SK-N-SH (cell line): ENCODE data around the gene KPNB1. TPM values are rescaled to one million over a fixed set of nuclear protein-coding genes. Genes with fewer than 3 reads are reported as not detected.

Experiments
- CTCF ChIA-PET: fragments of 300-600, 350-600 bp; formaldehyde crosslinking; extraction: SDS; loops from one replicate; lab custom pipeline; 2021; lab: Yijun Ruan, JAX
- POLR2A ChIA-PET: fragments of 350-600 bp; sonication (Branson Sonifier 250); formaldehyde crosslinking; extraction: SDS; loops from one replicate; lab custom pipeline; 2020; ENCODE audit warnings: antibody characterized with exemption, inconsistent platforms; lab: Yijun Ruan, JAX
- DNase-seq: peaks from one replicate; pipeline ENCODE4 v3.0.0; 2012
- H2AFZ ChIP-seq: fragments of 200-600 bp; sonication (generic); 2 replicates; pipeline ENCODE4 v1.8.1; 2016; ENCODE audit warnings: antibody characterized with exemption, mild to moderate bottlenecking, low read depth
- H3F3A ChIP-seq: fragments of 200-600 bp; sonication (generic); replicated peaks from 2 replicates; pipeline ENCODE3; 2016; ENCODE audit warnings: antibody characterized with exemption, mild to moderate bottlenecking; ENCODE audit not compliant: insufficient read depth
- H3K27ac ChIP-seq, 2 experiments: fragments of 200-500 bp in 1 of 2; fragments of 200-600 bp in 1 of 2; sonication (Bioruptor generic) in 1 of 2; sonication (generic), shearing (Covaris generic) in 1 of 2; 2 replicates each; pipeline versions ENCODE4 v1.5.1 to v1.6.1; 2014 to 2016; ENCODE audit warnings: low read depth in 2 of 2, inconsistent platforms in 1 of 2, low read length in 1 of 2, mild to moderate bottlenecking in 1 of 2, mixed read lengths in 1 of 2
- H3K27me3 ChIP-seq: fragments of 200-600 bp; sonication (generic), shearing (Covaris generic); 2 replicates; pipeline ENCODE4 v1.6.1; 2016; ENCODE audit warnings: mixed run types; ENCODE audit not compliant: insufficient read depth
- H3K36me3 ChIP-seq, 2 experiments: fragments of 200-500 bp in 1 of 2; fragments of 200-600 bp in 1 of 2; sonication (Bioruptor generic) in 1 of 2; sonication (generic) in 1 of 2; replicated peaks in 1 of 2; 2 replicates each; pipeline versions ENCODE3 to v1.5.1; 2014 to 2016; ENCODE audit warnings: low read length in 1 of 2, mild to moderate bottlenecking in 1 of 2; ENCODE audit not compliant: insufficient read depth in 2 of 2, control insufficient read depth in 1 of 2
- H3K4me1 ChIP-seq, 2 experiments: fragments of 200-500 bp in 1 of 2; fragments of 200-600 bp in 1 of 2; sonication (Bioruptor generic) in 1 of 2; sonication (generic), shearing (Covaris generic) in 1 of 2; 2 replicates each; pipeline versions ENCODE4 v1.5.1 to v1.6.1; 2014 to 2016; ENCODE audit warnings: low read depth in 1 of 2, low read length in 1 of 2, mixed run types in 1 of 2; ENCODE audit not compliant: insufficient read depth in 2 of 2, control insufficient read depth in 1 of 2
- H3K4me2 ChIP-seq: fragments of 200-600 bp; sonication (generic), shearing (Covaris generic); 2 replicates; pipeline ENCODE4 v1.6.1; 2017; ENCODE audit warnings: mixed run types
- H3K4me3 ChIP-seq, 2 experiments: fragments of 200-500 bp in 1 of 2; fragments of 200-600 bp in 1 of 2; sonication (Bioruptor generic) in 1 of 2; sonication (generic), shearing (Covaris generic) in 1 of 2; 2 replicates each; pipeline versions ENCODE4 v1.5.1 to v1.8.1; 2014 to 2016; ENCODE audit warnings: low read depth in 2 of 2, inconsistent platforms in 1 of 2, low read length in 1 of 2, mild to moderate bottlenecking in 1 of 2, mixed read lengths in 1 of 2, moderate library complexity in 1 of 2
- H3K79me2 ChIP-seq: fragments of 200-600 bp; sonication (generic); 2 replicates; pipeline ENCODE4 v1.8.1; 2017; ENCODE audit warnings: mild to moderate bottlenecking; ENCODE audit not compliant: insufficient read depth
- H3K9ac ChIP-seq: fragments of 200-600 bp; sonication (generic); 2 replicates; pipeline ENCODE4 v1.6.1; 2017; ENCODE audit warnings: mixed run types
- H3K9me2 ChIP-seq: fragments of 200-600 bp; sonication (generic); 2 replicates; pipeline ENCODE4 v1.6.1; 2017; ENCODE audit warnings: mixed run types
- H3K9me3 ChIP-seq: fragments of 200-600 bp; sonication (generic); 2 replicates; pipeline ENCODE4 v1.6.1; 2017; ENCODE audit warnings: mixed run types, mild to moderate bottlenecking, moderate library complexity
- H4K20me1 ChIP-seq: fragments of 200-600 bp; sonication (generic); 2 replicates; pipeline ENCODE4 v1.6.1; 2017; ENCODE audit warnings: mild to moderate bottlenecking, mixed run types; ENCODE audit not compliant: insufficient read depth
- CHD2 ChIP-seq: fragments of 150-350 bp; IDR thresholded peaks from 2 replicates; pipeline ENCODE4 v1.6.1; 2018; ENCODE audit warnings: low read length; ENCODE audit not compliant: partially characterized antibody
- ELF1 ChIP-seq: IDR thresholded peaks from 2 replicates; pipeline ENCODE4 v1.4.0; 2012
- EP300 ChIP-seq, 2 experiments: IDR thresholded peaks; 2 replicates each; pipeline versions ENCODE4 v1.4.0 to v1.6.1; 2012; ENCODE audit warnings: borderline replicate concordance in 1 of 2, low read depth in 1 of 2, low read length in 1 of 2
- EZH2phosphoT487 ChIP-seq: fragments of 200-600 bp; sonication (generic); IDR thresholded peaks from 2 replicates; pipeline ENCODE4 v1.6.1; 2017; ENCODE audit warnings: low read depth, mixed run types, mild to moderate bottlenecking, antibody characterized with exemption, moderate library complexity, borderline replicate concordance
- FOSL2 ChIP-seq: IDR thresholded peaks from 2 replicates; pipeline ENCODE4 v1.4.0; 2012; ENCODE audit warnings: low read depth, mild to moderate bottlenecking, moderate library complexity, borderline replicate concordance
- GABPA ChIP-seq: IDR thresholded peaks from 2 replicates; pipeline ENCODE4 v1.4.0; 2012; ENCODE audit warnings: low read depth, mild to moderate bottlenecking
- IRF3 ChIP-seq: fragments of 150-350 bp; IDR thresholded peaks from 2 replicates; pipeline ENCODE4 v1.6.1; 2016; ENCODE audit warnings: mild to moderate bottlenecking, low read depth, low read length
- JUND ChIP-seq: IDR thresholded peaks from 2 replicates; pipeline ENCODE4 v1.4.0; 2012
- MEF2A ChIP-seq: IDR thresholded peaks from 2 replicates; pipeline ENCODE4 v1.4.0; 2012; ENCODE audit warnings: low read depth, borderline replicate concordance
- NRF1 ChIP-seq: IDR thresholded peaks from 2 replicates; pipeline ENCODE4 v1.6.1; 2012; ENCODE audit warnings: low read depth, mild to moderate bottlenecking, low read length
- PBX3 ChIP-seq: IDR thresholded peaks from 2 replicates; pipeline ENCODE4; 2012
- RFX5 ChIP-seq: IDR thresholded peaks from 2 replicates; pipeline ENCODE4 v1.6.1; 2012; ENCODE audit warnings: mild to moderate bottlenecking, improper control_type of control experiment, low read length
- RXRA ChIP-seq: IDR thresholded peaks from 2 replicates; pipeline ENCODE4 v1.4.0; 2012; ENCODE audit warnings: low read depth, mild to moderate bottlenecking, borderline replicate concordance
- TAF1 ChIP-seq: IDR thresholded peaks from 2 replicates; pipeline ENCODE4 v1.6.1; 2012; ENCODE audit warnings: low read depth, mild to moderate bottlenecking, low read length, moderate library complexity, borderline replicate concordance
- TCF12 ChIP-seq: IDR thresholded peaks from 2 replicates; pipeline ENCODE4 v1.4.0; 2012
- USF1 ChIP-seq: IDR thresholded peaks from 2 replicates; pipeline ENCODE4 v1.4.0; 2012; ENCODE audit warnings: low read depth, borderline replicate concordance
- YY1 ChIP-seq: IDR thresholded peaks from 2 replicates; pipeline ENCODE4 v1.4.0; 2012; ENCODE audit warnings: low read depth, mild to moderate bottlenecking
- WGBS: methylation state at CpG from one replicate; pipeline ENCODE4 v1.1.6; 2017; ENCODE audit warnings: low lambda C conversion rate; 5-methylcytosine and 5-hydroxymethylcytosine counted together
- polyA plus RNA-seq, 3 experiments: library from polyadenylated mRNA; depleted of rRNA; stranded (reverse); fragments of >200 nt; gene quantifications; 2 replicates each; pipeline ENCODE4 v1.2.3, GENCODE V29; 2012
- TF ChIP-seq, protein P1 (sequence below): IDR thresholded peaks from 2 replicates; pipeline ENCODE4 v1.4.0; 2012; ENCODE audit warnings: low read depth, borderline replicate concordance
- TF ChIP-seq, protein P2 (sequence below): IDR thresholded peaks from 2 replicates; pipeline ENCODE4 v1.6.1; 2012; ENCODE audit warnings: mild to moderate bottlenecking, low read depth, low read length, moderate library complexity

Gene KPNB1
- polyA plus RNA-seq, 1 of the 3 experiments (the other 2 are of a cell fraction) = 89.5 TPM

DNA sequence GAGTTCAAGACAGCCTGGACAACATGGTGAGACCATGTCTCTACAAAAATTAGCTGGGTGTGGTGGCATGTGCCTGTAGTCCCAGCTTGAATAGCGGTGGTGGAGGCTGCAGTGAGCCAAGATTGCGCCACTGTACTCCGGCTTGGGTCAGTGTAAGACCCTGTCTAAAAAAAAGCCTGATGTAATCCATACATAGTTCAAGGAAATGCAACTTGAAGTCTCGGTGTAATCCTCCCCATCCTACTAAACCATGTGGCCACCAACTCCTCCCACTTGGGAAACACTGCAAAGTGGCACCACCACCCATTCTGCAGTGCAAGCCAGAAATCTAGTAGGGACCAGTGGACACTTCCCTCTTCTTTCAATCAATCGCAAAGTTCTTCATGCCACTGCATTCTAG is 5.4 kb upstream of the KPNB1 start:
- Histone ChIP-seq H3K4me2 (no peak overlapping the region), H3K27me3 (no peaks in the 10 kb centered on the region), H3K79me2 (peaks cover 13% of the 10 kb centered on the region; the same call in 1 of the 2 replicates), H3K9me2 (no peaks in the 10 kb centered on the region), H3K4me3 (no peak overlapping the region), H4K20me1 (no peaks in the 10 kb centered on the region), H3K9ac (no peak overlapping the region), H3K27ac (no peak overlapping the region), H3K4me1 (peaks cover 0 to 4% of the 10 kb centered on the region in 2 experiments; a peak in 1 of 4 replicates), H3K9me3 (no peaks in the 10 kb centered on the region), H2AFZ (no peak overlapping the region), H3F3A (peaks cover 9% of the 10 kb centered on the region), H3K36me3 (no peaks in the 10 kb centered on the region)
- TF ChIP-seq RXRA (no peak), MEF2A (no peak), IRF3 (no peak), TCF12 (no peak), YY1 (no peak), EP300 (IDR thresholded peaks at IDR 0.05; ENCODE audit: borderline replicate concordance in 1 of 2, low read depth in 1 of 2, low read length in 1 of 2) (no peak), CHD2 (no peak), NRF1 (no peak), GABPA (no peak), EZH2phosphoT487 (no peak), ELF1 (no peak), JUND (no peak), FOSL2 (no peak), PBX3 (no peak), RFX5 (no peak), TAF1 (no peak), USF1 (no peak)
- TF ChIP-seq, protein P1, sequence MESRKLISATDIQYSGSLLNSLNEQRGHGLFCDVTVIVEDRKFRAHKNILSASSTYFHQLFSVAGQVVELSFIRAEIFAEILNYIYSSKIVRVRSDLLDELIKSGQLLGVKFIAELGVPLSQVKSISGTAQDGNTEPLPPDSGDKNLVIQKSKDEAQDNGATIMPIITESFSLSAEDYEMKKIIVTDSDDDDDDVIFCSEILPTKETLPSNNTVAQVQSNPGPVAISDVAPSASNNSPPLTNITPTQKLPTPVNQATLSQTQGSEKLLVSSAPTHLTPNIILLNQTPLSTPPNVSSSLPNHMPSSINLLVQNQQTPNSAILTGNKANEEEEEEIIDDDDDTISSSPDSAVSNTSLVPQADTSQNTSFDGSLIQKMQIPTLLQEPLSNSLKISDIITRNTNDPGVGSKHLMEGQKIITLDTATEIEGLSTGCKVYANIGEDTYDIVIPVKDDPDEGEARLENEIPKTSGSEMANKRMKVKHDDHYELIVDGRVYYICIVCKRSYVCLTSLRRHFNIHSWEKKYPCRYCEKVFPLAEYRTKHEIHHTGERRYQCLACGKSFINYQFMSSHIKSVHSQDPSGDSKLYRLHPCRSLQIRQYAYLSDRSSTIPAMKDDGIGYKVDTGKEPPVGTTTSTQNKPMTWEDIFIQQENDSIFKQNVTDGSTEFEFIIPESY = no peak
- TF ChIP-seq, protein P2, sequence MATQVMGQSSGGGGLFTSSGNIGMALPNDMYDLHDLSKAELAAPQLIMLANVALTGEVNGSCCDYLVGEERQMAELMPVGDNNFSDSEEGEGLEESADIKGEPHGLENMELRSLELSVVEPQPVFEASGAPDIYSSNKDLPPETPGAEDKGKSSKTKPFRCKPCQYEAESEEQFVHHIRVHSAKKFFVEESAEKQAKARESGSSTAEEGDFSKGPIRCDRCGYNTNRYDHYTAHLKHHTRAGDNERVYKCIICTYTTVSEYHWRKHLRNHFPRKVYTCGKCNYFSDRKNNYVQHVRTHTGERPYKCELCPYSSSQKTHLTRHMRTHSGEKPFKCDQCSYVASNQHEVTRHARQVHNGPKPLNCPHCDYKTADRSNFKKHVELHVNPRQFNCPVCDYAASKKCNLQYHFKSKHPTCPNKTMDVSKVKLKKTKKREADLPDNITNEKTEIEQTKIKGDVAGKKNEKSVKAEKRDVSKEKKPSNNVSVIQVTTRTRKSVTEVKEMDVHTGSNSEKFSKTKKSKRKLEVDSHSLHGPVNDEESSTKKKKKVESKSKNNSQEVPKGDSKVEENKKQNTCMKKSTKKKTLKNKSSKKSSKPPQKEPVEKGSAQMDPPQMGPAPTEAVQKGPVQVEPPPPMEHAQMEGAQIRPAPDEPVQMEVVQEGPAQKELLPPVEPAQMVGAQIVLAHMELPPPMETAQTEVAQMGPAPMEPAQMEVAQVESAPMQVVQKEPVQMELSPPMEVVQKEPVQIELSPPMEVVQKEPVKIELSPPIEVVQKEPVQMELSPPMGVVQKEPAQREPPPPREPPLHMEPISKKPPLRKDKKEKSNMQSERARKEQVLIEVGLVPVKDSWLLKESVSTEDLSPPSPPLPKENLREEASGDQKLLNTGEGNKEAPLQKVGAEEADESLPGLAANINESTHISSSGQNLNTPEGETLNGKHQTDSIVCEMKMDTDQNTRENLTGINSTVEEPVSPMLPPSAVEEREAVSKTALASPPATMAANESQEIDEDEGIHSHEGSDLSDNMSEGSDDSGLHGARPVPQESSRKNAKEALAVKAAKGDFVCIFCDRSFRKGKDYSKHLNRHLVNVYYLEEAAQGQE = no peak
- DNase-seq = no peak
- CTCF ChIA-PET = interaction anchor here (1.5 kb wide), 1 partner anchor 28 kb away, joined by 8 read pairs; no protein-coding TSS in a partner anchor
- 95% methylated on average over 5 of the region's 5 CpGs for WGBS
- POLR2A ChIA-PET = no interaction called here
